GM18508 (cell line): Measurements from ENCODE around the gene CMIP.
A peak's percentile ranks its signal among the peaks of the same experiment; 100 is the strongest.

Source experiments
- ATAC-seq: cut with Tn5 transposase; IDR thresholded peaks from one replicate; pipeline ENCODE4 v1.9.1; 2021; ENCODE audit warnings: moderate number of reproducible peaks; ENCODE audit not compliant: insufficient read depth, unreplicated experiment

The CMIP gene

DNA sequence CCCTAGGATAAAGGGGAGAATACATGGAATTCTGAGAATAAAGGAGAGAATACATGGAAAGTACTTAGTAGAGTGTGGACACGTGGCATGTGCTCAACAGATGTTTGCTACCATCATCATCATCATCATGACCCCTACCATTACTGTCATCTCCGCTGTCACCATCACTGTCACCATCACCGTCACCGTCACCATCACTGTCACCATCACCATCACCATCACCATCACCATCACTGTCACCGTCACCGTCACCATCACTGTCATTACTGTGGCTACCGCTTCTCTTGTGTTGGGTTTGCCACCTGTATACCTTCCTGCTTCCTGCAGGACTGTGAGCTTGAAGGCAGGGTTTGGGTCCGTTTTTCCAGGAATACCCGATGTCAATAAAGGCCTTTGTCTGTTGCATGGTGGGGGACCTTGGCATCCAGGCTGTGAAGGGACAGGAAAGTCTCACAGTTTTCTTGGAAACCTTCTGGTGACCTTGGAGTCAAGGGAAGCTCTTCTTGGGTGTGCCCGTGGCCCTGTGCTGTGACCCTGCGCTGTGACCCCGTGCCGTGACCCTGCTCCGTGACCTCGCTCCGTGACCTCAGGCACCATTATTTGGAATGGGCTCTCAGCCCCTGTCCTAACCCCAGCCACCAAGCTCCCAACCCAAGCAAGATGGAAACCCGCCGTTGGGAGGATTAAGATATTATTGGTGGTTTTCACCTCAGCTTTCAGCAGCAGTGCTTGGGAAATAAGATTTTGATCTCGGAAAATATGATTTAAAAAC, 14.4 kb downstream of the CMIP start:
- ATAC-seq, result no peak

DNA sequence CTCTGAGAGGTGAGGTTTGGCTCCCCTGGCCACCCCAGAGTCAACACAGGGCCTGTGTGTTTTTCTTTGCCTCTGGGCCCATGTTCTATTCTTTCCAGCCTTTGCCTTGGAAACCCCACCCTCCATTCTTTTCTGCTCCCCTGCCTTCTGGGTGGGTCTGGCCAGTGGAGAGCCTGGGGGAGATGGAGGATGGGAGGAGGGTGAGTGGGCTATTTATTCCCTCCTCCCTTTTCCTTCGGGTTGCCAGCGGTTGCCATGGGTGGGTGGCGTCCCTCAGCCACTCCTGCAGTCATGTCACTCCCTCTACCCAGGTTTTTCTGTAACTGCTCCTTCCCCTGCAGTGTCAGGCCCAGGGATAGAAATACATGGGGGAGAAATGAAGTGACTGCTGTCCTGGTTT, 15.5 kb downstream of the CMIP start:
- ATAC-seq, result no peak

DNA sequence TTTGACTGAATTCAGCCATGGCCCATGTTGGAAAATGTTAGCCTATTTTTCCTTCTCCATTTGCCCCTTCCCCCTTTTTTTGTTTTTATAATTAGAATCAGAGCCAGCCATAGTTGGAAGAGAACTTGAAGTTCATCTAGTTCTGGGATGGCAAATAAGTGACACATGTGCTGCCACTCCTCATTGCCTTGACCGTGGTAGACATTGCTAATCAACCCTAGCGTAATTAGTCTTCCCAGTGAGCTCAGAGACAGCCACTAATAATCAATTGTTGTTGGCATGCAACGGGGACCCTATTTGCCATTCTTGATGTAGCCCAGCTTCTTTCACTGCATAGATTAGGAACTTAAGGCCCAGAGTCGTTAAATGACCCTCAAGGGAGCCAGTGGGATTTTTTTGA, 16.6 kb downstream of the CMIP start:
- no peak for ATAC-seq

DNA sequence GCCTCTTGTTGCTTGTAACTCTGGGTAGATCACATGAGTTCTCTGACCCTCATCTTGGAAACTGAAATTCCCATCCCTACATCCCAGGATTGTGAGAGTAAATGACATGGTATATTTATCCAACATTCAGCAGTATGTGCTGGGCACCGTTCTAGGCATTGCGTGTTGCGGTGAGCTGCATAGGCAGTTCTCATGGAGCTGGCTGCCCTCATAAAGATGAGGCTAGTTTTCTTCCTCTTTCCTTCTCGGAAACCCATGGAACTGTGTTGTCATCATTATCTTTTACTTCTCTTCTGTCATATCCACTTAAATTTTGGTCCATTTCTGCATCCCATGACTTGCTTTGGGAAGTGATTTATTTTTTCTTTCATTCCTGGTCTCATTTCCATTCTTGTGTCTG, 17.2 kb downstream of the CMIP start:
- ATAC-seq, result no peak

DNA sequence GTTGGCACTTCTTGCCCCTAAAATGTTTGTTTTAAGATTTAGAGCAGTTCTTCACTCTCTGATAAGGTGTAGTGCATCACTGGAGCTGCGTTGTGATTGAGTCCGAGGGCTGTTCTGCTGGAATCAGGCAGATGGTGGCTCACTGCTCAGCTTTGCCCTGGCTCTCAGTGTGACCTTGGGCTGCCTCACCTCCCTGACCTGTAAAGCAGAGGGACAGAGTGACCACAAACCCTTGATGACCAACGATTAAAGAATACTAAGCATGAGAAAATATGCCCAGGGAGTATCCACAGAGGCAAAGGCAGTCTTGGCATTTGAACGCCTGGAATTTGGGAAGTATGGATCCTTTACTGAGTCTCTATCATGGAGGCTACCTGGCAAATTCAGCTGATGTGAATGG, 18.1 kb downstream of the CMIP start:
- no peak for ATAC-seq

DNA sequence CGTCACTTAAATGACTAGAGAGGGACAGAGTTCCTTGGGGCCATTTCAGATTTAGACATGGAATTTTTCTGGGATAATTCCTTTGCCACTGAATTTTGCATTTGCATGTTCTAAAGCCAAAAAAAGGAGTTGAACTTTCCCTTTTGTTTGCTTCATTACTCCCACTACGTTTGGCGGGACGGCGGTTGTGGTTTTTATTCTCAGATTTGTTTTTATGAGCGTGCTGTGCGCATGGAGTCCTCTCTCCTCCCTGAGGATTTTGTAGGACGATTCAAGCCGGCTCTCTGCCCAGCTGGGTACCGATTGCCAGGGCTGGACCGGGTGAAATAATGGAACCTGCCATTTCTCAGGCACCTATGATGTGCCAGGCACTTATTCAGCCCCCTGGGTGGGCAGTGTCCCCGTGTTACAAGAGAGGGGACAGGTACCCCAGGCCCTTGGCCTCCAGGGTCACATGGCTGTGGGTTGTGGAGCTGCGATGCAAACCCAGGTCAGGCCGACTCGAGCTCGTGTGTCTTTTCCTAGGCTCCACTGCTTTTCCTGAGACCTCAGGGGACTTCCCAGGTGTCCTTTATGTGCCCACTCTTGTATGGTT, 18.8 kb downstream of the CMIP start:
- no peak for ATAC-seq

DNA sequence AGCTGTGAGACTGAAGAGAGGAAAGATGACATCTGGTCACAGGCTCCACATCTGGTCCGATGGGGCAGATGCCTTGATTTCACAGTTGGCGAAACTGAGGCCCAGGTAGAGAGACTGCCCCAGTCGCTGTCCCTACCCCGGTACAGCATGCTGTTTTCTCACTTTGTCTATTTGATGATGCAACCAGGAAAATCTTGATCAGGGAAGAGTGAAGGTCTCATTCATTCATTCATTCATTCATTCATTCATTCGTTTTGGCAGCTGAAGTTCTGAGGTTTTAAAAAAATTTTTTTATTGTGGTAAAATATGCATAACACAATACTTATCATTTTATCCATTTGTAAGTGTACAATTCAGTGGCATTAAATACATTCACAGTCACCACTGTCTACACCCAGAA, 19.7 kb downstream of the CMIP start:
- no peak for ATAC-seq

DNA sequence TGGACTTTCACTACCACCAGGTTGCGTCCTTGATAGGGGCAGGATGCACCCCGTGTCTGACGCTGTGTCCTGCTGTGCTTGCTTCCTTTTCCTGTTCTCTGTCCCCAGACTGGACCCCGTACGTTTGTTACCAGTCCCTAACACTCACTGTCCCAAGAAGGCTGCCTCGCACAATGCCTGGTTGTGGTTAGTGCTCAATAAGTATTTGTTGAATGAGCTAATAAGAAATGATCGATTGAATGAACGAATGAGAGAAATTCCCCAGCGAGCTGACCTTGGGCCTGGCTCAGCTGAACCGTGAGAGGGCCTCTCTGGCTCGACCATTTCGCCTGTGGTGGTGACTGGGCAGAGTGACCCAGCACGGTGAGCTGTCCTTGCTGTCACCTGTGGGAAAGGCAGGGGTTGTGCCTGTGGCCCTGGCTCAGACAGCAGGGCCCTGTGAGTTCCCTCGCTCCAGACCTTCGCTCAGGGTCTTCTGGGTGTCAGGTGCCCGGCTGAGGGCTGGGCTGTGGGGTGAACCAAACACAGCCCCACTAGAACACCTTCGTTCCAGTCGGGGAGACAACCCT, 20.9 kb downstream of the CMIP start:
- ATAC-seq, result no peak

DNA sequence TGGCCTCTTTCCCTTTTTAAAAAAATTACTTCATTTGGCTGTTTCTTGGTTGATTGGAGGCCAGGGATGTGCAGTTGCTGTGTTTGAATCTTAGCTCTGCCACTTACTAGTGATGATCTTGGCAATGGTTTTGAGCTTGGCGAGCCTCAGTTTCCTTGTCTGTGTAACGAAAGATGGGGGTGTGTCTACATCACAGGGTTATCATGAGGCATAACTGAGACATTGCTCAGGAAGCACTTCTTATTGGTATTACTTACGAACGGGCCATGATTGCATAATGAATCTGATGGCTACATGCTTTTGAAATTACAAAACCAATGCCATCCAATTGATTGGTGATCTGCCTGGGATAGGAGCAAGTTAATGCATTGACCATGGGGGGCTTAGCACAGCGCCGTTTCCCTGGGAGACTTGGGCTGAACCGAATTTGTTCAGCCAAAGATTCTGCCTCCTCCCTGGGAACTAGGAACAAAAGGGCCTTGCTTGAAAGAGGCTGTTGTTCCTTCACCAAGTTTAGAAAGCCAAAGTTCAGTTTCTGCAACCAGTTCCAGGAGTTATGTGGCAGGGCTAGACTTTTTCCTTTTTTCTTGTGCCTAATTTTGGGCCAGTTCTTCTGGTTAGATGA, 21.9 kb downstream of the CMIP start:
- no peak for ATAC-seq

DNA sequence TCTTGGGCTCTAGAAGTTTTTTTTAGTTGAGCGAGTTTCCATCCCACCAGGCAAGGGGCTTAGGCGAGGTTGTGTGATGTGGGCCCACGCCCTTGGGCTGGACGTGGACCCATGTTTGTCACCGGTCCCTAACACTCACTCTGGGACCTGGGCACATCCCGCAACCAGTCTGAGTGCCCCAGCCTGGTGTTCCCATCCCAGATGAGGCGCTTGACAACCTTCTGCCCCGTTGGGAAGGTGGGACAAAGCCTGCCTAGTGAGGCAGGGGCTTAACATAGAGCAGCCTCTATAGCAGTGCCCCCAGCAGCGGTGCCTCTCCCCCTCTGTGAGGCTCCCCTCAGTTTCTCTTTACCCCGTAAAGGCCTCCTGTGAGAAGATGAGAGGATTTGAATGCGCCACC, 22.5 kb downstream of the CMIP start:
- ATAC-seq, result no peak

DNA sequence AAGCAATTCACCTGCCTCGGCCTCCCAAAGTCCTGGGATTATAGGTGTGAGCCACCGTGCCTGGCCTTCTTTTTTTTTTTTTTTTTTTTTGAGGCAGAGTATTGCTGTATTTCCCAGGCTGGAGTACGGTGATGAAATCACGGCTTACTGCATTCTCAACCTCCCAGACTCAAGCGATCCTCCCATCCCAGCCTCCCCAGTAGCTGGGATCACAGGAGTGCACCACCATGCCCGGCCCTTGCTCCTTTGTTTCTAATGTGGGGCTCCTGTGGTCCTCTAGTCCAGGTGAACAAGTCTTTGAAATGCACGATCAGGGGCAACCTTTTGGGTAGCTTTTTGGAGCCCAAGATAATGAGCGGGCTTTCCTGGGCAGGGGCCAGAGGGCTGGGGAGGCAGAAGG, 23.2 kb downstream of the CMIP start:
- no peak for ATAC-seq

DNA sequence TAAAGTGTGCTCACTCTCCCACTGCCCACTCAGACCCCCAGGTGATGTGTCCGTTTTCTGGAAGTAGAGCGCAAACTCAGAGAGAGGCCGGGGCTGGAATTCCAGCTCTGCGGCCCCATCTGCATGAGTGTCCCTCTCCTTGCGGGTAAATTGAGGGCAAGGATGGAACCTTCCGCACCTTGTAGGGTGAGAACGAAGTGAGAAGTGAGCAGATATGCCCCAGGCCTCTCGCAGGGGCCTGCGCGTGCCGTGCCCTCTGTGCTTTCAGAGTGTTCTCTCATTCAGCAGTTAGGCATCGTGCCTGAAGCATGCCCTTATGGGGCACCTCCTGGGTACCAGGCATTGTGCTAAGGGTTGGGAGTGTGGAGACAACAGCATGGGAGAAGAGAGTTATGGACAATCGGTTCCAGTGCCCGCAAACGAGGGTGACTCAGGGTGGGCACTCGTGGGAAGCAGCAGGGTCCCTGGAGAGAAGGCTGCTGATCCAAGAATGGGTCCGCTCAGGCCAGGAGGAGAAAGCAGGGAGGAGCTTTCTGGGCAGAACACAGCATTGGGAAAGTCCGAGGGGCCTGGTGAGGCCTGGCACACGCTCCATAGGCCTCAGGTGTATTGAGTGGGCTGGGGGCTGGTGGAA, 23.8 kb downstream of the CMIP start:
- no peak for ATAC-seq

DNA sequence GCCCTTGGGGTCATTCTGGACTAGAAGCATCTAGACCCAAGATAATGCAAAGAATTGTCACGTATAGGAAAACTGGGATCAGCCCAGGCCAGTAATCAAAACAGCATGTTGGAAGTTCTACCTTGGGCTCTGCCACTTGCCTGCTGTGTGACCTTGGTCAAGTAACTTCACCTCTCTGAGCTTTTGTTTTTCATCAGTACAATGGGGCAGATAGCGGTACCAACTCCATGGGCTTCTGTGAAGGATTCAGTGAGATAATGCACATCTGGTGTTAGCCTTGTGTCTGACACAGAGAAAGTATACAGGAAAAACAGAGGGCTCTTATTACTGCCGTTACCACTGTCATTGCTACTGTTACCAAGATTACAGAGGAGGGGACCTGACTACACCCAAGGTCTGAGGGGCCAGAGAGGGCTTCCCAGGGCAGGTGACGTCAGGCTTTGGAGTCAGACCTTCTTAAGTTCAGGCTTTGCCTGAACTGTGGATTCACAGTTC, 24.6 kb downstream of the CMIP start:
- ATAC-seq, result no peak

DNA sequence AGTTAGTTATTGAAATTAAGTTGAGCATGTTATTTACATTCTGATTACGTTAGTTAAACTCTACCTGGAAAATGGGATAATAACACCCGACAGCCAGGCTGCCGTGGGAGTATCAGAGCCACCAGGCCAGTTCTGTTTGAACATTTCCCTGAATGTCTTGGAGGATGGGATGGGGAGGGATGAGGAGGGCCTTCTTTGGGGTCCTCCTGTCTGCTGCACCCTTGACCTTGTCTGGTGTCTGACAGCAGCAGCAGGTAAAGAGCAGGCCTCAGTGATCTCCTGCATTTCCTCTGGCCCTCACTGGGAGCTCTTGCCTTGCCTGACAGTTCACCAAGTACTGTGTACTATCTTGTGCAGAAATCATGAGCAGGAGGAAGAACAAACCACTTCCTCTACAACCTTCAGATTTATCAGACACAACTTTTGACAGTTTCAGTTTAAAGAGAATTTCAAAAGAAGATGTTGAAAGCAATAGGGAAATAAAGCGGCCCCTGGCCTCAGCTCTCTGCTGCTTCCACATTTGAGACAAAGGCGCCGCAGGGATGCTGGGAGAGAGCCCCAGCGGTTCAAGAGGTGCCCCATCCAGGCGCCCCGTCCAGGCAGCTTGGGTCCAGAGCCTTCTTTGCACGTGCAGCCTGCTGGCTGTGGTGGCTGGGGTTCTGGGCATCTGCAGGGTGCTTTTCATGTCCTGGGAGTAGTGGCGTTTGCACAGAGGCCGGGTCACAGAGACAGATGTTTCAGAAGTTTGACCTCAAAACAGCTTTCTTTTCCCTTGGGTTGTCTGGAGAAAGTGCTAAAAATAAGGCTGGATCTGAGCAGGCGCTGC, 25.3 kb downstream of the CMIP start:
- ATAC-seq, result peak; percentile 87

DNA sequence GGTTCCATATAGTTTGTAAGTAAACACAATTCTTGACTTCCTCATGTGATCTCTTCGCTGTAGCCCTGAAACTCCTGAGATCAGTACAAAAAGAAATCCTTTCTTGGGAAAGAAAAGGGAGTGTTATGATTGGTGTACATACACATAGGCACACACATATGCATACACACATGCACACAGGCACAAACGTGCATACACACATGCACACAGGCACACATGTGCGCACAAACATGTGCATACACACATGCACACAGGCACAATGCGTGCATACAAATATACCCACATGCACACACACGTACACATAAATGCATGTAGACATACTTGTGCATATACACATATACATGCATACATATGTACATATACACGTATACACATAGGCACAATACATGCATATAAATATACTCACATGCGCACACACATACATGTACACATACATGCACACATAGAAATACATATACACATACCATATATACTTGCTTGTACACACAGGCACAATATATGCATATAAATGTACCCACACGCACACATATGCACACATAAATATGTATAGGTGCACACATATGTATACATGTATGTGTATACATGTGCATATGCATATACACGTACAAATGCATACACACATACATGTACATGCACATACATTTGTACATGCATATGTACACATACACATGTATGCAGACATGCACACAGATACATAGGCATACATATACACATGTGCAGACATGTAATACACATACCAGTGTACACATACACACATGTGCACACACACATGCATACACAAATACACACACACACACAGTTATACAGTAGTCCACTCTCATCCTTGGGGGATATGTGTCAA, 26.4 kb downstream of the CMIP start:
- no peak for ATAC-seq

DNA sequence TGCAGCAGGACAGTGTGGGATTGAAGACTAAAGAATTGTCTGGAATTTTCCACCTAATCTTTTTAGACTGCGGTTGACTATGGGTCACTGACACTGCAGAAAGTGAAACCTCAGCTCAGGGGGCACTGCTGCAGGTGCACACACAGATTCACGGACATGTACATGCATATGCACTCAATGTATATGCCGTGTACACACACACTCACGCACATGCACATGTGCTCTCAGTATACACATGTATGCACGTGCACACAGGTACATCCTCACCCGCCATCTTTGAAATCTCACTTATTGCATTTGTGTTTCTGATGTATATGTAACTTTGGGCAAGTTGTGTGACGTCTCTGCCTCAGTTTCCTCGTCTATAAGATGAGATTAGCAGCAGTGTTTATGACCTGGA, 27.3 kb downstream of the CMIP start:
- no peak for ATAC-seq

DNA sequence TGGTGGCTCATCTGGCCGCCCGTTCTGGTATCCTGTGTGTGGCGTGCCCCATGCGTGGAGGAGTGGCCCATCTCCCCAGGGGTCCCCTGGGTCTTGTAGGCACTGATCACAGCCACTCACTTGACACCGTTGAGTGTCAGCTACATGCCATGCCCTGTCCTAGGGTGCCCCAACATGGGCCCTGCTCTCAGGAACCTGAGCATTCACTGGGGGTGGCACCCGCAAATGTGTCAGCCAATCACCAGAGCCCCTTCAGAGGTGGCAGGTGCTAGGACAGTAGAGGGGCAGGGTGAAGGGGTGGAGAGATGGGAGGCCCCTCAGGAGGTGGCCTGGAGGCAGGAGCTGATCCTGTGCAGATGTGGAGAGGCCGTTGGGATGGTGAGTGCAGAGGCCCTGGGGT, 27.8 kb downstream of the CMIP start:
- no peak for ATAC-seq

DNA sequence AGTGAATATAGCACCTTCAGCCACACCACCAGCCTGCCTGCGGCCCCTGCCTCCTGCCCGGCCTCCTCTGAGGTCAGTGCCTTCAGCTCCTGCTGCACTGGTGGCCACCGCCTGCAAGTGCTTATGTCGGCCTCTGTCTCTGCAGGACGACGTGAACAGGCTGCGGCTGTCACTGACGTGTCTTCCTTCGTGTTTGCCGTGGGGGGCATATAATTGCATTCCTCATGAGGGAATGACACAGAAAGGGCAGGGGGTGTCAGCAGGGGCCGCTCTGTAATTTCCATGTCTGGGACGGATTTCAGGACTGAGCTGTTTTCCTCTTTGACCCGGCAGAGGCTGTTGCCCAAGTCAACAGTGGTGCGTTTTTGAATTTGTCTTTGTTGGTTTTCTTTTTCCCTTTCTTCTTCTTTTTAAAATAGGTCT, 28.5 kb downstream of the CMIP start:
- ATAC-seq, result no peak

DNA sequence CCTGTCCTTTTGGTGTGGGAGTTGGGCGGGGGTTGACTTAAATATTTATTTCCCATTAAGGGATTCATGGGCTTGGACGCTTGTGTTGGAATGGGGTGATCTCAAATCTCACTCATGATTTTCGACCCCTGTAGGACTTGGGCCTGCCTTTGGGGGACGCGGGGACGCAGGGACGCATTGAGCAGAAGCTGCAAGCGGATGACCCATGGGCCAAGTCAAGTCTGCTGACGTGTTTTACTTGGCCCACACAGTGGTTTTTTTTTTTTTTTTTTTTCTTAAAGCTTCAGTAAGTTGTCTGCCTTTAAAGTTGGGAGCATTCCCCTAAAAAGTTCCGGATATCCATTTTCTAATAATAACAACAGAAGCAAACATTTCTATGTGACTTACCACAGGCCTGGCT, 28.9 kb downstream of the CMIP start:
- no peak for ATAC-seq
